Hippocampal formation (tissue), 2 donors: ENCODE results near the gene ING2.

Experiments used
- DNase-seq, 2 donors: peaks; one replicate each; lab custom pipeline; 2025; lab: John Stamatoyannopoulos, UW

The ING2 gene

GRCh38 chr4:183499389-183499788 is 5.5 kb upstream of the ING2 start:
- no peak for DNase-seq

DNA sequence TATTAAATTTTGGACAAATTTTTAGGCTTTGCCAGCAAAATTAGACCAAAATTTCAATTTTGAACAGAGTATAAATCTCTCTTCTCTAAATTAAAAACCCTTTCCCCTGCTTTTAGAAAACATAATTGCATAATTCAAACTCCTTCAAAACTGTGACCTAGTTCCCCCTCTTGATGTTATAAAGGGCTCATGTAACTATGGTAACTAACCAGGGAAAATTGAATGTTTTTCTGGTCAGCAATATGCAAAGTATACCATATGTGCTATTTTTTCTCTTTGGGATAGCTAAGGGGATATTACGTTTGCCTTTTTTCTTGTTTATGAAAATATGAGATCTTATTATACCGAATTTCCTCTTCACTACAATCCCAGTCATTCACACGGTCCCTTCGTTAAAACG is 5.1 kb upstream of the ING2 start:
- no peak for DNase-seq

DNA sequence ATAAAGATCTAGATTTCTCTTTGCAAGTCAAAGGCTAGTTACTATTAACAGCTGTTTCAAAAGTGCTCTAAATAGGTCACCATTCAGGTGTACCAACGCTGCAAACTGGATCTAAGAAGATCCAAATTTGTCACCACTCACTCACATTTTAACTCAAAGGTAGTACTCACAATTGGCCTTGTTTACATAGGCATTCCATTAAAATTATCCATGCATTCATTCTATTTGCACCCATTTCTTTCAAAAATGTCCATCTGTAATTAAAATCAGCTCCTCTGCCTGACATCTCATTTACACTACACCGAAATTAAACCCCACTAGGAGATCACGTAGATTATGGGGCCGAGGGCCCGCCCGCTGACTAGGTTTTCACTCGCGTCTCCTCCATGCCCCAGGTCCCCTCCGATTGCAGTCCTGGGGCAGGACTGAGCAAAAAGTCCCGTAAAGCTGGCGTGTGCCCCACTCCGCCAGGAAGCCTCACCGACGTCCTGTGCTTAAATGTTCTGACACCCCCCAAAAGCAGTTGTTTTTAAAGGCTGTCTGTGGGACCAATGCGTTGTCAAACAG is 1.3 kb upstream of the ING2 start:
- no peak for DNase-seq

GRCh38 chr4:183504064-183504929 is 561 bp upstream of the ING2 start:
- peak; percentile 98 to 99 for DNase-seq

GRCh38 chr4:183505611-183506388 is 942 bp downstream of the ING2 start:
- DNase-seq, result peak; percentile 85 to 92

- DNase-seq, result no peak
Observed at GRCh38 chr4:183506389-183506735, 1.5 kb downstream of the ING2 start.

GRCh38 chr4:183507925-183508696 is 3.3 kb downstream of the ING2 start:
- no peak for DNase-seq

- DNase-seq, result no peak
Observed at GRCh38 chr4:183508697-183509335, 4.0 kb downstream of the ING2 start.

GRCh38 chr4:183515411-183515810 is 10.6 kb downstream of the ING2 start:
- DNase-seq, result no peak

DNA sequence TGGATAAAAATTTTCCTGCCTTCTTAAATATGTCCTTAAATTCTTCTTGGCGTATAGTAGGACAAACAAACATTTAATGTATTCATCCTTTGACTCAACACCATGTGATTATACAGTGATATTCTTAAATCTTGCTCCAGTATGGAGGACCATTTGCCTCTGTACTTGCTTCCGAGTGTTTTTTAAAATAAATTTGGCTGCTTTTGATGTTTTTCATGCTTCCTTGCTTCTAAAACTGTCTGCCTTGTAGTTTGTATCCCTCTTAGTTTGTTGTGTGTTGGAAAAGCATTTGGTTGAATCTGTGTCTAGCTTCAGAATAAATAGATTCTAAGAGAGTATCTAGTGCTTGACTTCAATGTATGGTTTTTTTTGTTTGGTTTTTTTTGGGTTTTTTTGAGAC is 12.3 kb downstream of the ING2 start:
- DNase-seq, result no peak

GRCh38 chr4:183517781-183518180 is 12.9 kb downstream of the ING2 start:
- DNase-seq, result no peak

GRCh38 chr4:183522821-183523220 is 18.0 kb downstream of the ING2 start:
- DNase-seq, result no peak

DNA sequence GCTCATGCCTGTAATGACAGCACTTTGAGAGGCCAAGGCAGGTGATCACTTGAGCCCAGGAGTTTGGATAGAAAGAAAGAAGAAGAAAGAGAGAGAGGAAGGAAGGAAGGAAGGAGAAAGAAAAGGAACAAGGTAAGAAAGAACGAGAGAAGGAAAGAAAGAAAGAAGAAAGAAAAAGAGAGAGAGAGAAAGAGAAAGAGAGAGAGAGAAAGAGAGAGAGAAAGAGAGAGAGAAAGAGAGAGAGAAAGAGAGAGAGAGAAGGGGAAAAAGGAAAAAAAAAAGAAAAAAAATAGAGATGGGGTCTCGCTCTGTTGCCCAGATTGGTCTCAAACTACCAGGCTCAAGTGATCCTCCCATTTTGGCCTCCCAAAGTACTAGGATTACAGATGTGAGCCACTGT is 22.5 kb downstream of the ING2 start:
- no peak for DNase-seq

GRCh38 chr4:183532821-183533220 is 28.0 kb downstream of the ING2 start:
- DNase-seq, result no peak

DNA sequence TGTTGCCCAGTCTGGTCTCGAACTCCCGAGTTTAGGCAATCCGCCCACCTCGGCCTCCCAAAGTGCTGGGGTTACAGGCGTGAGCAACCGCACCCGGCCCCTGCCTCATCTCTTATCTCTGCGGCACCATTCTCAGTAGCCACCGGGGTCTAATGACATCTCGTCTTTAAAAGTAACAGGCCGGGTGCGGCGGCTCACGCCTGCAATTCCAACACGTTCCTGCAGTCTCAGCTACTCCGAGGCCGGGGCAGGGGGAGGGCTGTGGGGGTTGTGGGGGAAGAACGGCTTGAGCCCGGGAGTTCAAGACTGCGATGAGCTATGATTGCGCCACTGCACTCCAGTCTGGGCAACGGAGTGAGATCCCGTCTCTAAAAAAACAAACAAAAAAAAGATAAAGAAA is 28.8 kb downstream of the ING2 start:
- DNase-seq, result no peak

DNA sequence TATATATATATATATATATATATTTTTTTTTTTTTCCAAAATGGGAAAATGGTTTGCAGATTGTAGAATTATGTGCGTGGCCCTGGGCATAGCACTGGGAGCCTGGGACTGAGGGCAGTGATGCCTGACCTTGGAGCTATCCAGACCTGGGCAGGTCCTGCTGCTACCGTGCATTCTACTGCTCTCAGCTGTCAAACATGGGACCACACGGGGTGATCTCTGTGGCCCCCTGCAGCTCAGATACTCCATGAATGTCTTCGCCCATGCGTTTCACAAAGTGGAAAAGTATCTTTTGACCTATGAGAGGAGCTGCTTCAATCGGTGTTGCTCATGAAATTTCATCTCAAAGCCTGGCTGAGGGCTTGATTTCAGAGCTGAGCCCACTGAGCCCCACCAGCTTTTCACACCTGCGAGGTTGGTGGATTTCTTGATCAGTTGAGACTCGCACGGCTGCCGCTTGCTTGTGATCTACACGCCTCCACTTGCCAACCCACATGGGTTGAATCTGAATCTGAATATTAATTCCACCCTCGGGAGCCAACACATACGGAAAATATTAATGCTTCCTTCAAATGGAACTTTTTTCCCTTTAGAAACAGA is 35.7 kb downstream of the ING2 start:
- no peak for DNase-seq

DNA sequence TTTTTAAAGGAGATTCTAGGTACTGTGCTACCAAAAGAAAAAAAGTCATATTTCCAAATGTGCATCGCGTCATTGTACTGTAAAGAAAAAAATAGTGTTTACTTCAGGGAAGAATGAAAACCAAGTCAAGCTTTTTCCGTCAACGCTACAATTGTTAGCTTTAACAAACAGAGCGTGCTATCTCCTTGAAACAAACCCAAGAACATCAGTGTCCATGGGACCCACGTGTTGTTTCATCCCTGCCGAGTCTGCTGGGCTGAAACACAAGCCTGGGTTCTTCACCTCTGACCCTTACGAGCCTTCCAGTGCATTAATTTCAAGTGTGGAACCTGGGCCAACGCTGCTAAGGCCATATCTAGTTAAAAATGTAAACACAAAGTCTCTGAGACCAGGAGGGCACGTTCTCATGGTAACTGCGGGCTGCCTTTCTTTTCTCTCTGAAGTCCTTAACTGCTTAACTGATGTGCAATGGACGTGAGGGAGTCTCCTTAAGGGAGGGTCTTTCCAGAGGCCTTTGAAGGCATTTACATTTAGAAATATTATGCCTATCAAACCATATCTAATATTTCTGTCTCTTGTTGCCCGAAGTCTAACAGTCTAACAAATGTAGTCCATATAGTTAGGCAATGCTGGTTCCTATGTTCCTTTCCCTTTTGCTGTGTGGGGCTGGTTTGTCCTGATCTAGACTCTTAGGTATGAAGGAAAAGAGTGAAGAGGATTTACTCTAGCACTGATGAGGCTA is 36.3 kb downstream of the ING2 start:
- DNase-seq, result no peak

DNA sequence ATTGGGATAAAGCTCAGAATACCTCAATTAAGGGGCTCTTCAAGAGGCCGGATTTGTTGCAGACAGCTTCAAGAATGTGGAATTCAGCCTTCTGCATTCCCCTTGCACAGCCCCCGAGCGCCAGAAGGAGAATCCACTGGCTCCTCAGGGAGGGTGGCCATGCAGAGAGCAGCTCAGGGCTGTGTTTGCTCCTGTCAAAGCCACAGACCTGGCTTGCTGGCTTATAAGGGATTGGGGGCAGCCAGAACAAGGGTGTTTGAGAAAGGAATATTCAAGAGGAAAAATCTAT is 36.8 kb downstream of the ING2 start:
- no peak for DNase-seq

DNA sequence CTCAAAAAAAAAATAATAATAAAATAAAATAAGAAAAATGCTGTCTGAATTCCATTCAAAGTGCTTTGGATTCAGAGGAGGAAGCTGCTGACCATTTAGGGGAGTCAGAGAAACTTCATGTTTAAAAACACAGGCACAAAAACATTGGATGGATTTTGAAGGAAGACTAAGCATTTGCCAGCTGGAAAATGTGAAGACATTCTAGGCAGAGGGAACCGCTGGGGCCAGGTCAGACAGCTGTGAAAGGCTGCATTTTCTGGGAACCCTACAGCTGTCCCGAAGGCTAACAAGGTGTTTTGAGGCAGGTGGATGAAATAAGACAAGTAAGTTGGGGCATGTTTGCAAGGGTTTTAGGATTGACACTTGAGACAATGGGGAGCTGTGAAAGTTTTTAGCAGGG is 38.6 kb downstream of the ING2 start:
- no peak for DNase-seq

GRCh38 chr4:183544109-183544508 is 39.3 kb downstream of the ING2 start:
- DNase-seq, result no peak

DNA sequence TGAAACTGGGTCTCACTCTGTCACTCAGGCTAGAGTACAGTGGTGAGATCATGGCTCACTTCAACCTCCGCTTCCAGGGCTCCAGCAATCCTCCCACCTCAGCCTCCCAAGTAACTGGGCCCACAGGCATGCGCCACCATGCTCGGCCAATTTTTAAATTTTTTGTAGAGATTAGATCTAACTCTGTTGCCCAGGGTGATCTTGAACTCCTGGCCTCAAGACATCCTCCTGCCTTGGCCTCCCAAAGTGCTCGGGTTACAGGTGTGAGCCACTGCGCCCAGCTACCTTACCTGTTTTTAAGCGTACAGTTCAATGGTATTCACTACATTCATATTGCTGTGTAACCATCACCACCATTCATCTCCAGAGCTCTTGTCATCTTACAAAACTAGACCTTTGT is 41.5 kb downstream of the ING2 start:
- no peak for DNase-seq
